ENCODE measurements around the gene SOX6. TPM values are rescaled to one million over a fixed set of nuclear protein-coding genes. Genes with fewer than 3 reads are reported as not detected.

Gene SOX6
- total RNA-seq, 4 donors from 2014 or later = 25.3 to 42.3 (median 37.4) TPM

DNA sequence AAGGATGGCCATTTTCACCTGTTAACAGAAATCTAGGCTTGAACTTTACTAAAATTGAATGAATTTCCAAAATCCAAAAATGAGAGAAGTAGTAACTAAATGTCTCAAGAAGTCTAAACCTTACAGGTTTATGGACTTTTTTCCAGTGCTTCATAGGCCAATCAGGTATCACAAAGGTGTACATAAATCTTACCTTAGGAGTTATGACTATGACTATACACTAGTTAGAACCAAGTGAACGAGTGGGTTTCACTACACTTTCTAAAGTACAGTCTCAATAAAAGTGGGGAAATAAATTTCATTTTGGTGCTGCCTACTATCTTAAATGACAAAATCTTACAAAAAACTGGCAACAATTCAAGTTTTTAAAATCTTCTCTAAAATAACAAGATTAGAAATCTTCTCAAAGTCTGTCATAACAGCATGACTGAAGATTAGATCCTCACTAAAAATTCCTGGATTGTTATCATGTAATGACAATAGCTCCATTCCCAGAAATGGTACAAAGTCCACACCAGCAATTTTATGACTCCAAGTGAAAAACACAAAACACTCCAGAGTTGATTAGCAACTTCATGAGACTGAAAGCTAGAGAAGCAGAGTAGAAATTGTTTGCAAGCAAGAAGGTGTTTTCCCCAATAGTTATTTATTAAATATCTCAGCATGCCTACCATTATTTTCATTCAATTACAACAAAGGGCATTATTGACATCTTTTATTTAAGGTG is 20.9 kb downstream of the SOX6 start:
- intact Hi-C loops (cut with DNase I; ENCODE audit: low total_unique reads) = no loop called here
- H3K27me3 ChIP-seq = no peaks in the 10 kb centered on the region
- H3K4me1 ChIP-seq = peaks cover 4% of the 10 kb centered on the region in 2 donors
- no peak overlapping the region for H3K4me3 ChIP-seq
- no peaks in the 10 kb centered on the region for H3K36me3 ChIP-seq
- DNase-seq (no peak), ATAC-seq (no peak)
- no peaks in the 10 kb centered on the region for H3K9me3 ChIP-seq
- TF ChIP-seq POLR2A (IDR thresholded peaks at IDR 0.05) = no peak
- TF ChIP-seq CTCF (IDR thresholded peaks at IDR 0.05 in 4 of 5, conservative IDR thresholded peaks at IDR 0.05 in 1 of 5) = no peak
- no peak overlapping the region for H3K27ac ChIP-seq
- in situ Hi-C loops (cut with MboI; ENCODE audit: low sequenced_read_pairs in 4 of 4) = no loop called here

DNA sequence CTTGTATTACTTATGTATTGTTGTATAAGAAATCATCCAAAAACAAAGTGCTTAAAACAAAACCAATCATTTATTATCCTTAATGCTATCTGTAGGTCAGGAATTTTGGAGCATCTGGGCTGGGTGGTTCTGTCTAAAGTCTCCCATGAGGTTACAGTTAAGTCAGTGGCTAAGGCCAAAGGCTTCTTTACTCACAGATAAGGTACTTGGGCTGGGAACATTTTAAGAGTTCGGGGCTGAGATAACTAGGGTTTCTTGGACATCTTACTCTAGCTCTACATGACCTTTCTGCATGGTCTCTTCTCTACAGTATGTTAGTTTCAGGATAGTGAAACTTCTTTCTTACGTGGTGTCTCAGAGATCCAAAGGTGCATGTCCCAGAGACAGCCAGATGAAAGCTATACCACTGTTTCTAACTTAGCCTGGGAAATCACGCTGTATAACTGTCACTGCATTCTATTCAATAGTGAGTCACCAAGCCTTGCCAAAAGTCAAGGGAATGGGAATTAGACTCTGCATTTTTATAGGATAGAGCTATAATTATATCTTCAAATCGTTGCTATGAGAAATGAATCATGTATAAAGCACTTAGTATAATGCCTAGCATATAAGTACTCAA is 29.6 kb downstream of the SOX6 start:
- Histone ChIP-seq H3K4me3 (no peak overlapping the region), H3K36me3 (no peaks in the 10 kb centered on the region), H3K27me3 (no peaks in the 10 kb centered on the region), H3K4me1 (no peaks in the 10 kb centered on the region), H3K27ac (no peak overlapping the region), H3K9me3 (no peaks in the 10 kb centered on the region)
- ATAC-seq = no peak
- TF ChIP-seq POLR2A (IDR thresholded peaks at IDR 0.05) = no peak
- TF ChIP-seq CTCF (IDR thresholded peaks at IDR 0.05 in 4 of 5, conservative IDR thresholded peaks at IDR 0.05 in 1 of 5) = no peak
- intact Hi-C loops (cut with DNase I; ENCODE audit: low total_unique reads) = no loop called here
- DNase-seq = no peak
- in situ Hi-C loops (cut with MboI; ENCODE audit: low sequenced_read_pairs in 4 of 4) = no loop called here

- DNase-seq (no peak), ATAC-seq (no peak)
- Histone ChIP-seq H3K36me3 (no peaks in the 10 kb centered on the region), H3K27ac (no peak overlapping the region), H3K4me1 (peaks cover 0 to 5% of the 10 kb centered on the region in 2 donors), H3K4me3 (no peak overlapping the region), H3K9me3 (no peaks in the 10 kb centered on the region), H3K27me3 (no peaks in the 10 kb centered on the region)
- no peak for TF ChIP-seq POLR2A (IDR thresholded peaks at IDR 0.05)
- TF ChIP-seq CTCF (IDR thresholded peaks at IDR 0.05 in 4 of 5, conservative IDR thresholded peaks at IDR 0.05 in 1 of 5) = no peak
- intact Hi-C loops (cut with DNase I; ENCODE audit: low total_unique reads) (no loop called here), in situ Hi-C loops (cut with MboI; ENCODE audit: low sequenced_read_pairs in 4 of 4) (no loop called here)
Measured at GRCh38 chr11:16322190-16322589, 34.2 kb downstream of the SOX6 start.

GRCh38 chr11:16321148-16321547 is 35.2 kb downstream of the SOX6 start:
- DNase-seq (no peak), ATAC-seq (no peak)
- in situ Hi-C loops (cut with MboI; ENCODE audit: low sequenced_read_pairs in 4 of 4) = no loop called here
- Histone ChIP-seq H3K27me3 (no peaks in the 10 kb centered on the region), H3K4me1 (peaks cover 4 to 5% of the 10 kb centered on the region in 2 donors), H3K36me3 (no peaks in the 10 kb centered on the region), H3K9me3 (no peaks in the 10 kb centered on the region), H3K4me3 (no peak overlapping the region), H3K27ac (no peak overlapping the region)
- TF ChIP-seq CTCF (IDR thresholded peaks at IDR 0.05 in 4 of 5, conservative IDR thresholded peaks at IDR 0.05 in 1 of 5) (no peak), POLR2A (IDR thresholded peaks at IDR 0.05) (no peak)
- intact Hi-C loops (cut with DNase I; ENCODE audit: low total_unique reads) = no loop called here
